ENCODE measurements around the gene FAM162B.
"Not testable (repeated sequence)": the region's sequence is repeated elsewhere in the genome, so short reads cannot be mapped to it uniquely, and the experiment has no call there.

Gene FAM162B

GRCh38 chr6:116730513-116730912 is 35.0 kb downstream of the FAM162B start:
- DNase-seq, result no peak

GRCh38 chr6:116726947-116727346 is 38.6 kb downstream of the FAM162B start:
- no peak for DNase-seq

- no peak for DNase-seq
Observed at GRCh38 chr6:116714761-116715160, 50.8 kb downstream of the FAM162B start.

DNA sequence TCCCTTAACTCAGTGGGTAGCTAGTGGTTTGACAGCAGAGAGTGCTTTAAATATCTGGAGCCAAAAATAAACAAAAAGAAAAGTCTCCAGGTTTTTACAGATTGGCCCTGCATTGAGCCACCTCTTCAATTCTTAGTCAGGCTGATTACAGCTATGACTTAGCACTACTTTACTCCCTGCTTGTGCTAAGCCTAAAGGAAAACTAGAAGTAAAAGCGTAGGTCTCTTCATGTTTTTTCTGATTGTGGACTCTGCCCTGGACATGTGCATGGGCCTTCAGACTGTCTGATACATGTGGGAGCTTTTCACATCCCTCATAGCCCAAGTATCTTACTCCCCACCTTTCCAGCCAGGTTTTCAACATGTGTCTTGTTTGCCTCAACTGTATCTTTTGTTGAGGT is 51.2 kb downstream of the FAM162B start:
- DNase-seq, result no peak

DNA sequence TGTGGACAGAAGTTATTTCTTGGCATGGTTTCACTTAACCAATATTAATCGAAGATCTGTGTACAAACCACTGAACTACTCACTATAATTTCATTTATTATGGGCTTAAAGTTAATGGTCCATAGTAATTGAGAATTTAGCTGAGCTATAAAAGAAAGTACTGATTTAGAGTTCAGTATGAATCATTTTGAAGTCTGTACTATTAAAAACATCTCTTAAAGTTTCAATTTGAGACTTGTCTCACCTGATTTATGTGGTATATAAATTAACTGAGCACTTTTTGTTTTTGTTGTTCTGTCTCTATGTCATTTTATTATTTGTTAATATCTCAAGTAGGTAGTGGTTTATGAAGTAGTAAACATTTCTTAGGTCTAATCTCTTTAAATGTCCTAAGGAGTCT is 59.6 kb downstream of the FAM162B start:
- DNase-seq, result no peak

DNA sequence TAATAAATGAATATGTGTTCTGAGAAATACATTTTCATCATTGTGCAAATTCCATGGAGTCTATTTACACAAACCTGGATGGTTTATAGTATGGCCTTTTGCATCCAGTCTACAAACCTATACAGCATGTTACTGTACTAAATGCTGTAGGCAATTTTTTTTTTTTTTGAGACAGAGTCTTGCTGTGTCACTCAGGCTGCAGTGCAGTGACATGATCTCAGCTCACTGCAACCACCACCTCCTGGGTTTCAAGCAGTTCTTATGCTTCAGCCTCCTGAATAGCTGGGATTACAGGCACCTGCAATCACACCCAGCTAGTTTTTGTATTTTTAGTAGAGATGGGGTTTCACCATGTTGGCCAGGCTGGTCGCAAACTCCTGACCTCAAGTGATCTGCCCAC is 61.6 kb downstream of the FAM162B start:
- not testable (repeated sequence) for DNase-seq
